IMR-90 (cell line): ENCODE results near the gene ERC2. TPM values are rescaled to one million over a fixed set of nuclear protein-coding genes. Genes with fewer than 3 reads are reported as not detected.

ENCODE experiments used
- ATAC-seq: fragments of 200-7000 bp; cut with Tn5 transposase; 2 replicates; pipeline ENCODE4 v1.9.1; 2020; ENCODE audit warnings: low read depth, mild to moderate bottlenecking, moderate library complexity
- BruUV-seq: library from RNA; stranded (reverse); fragments of 400-500 nt; replicated peaks from 2 replicates; lab custom pipeline; 2021; lab: Mats Ljungman, UMichigan
- CTCF ChIA-PET: fragments of 300-600 bp; formaldehyde crosslinking; extraction: SDS; loops from one replicate; lab custom pipeline; 2021; ENCODE audit warnings: antibody characterized with exemption; lab: Yijun Ruan, JAX
- POLR2A ChIA-PET: fragments of 300-600 bp; sonication (Branson Sonifier 250); formaldehyde crosslinking; loops from one replicate; lab custom pipeline; 2022; ENCODE audit warnings: antibody characterized with exemption; ENCODE audit not compliant: unreplicated experiment; lab: Charles Lee
- DNase-seq: peaks from one replicate; pipeline ENCODE4 v3.0.0; 2013
- H2AFZ ChIP-seq: replicated peaks from 2 replicates; pipeline ENCODE3; 2013; ENCODE audit warnings: low read length, mild to moderate bottlenecking; ENCODE audit not compliant: poor library complexity
- H2AK5ac ChIP-seq: 2 replicates; pipeline ENCODE4 v1.6.1; 2013; ENCODE audit warnings: low read depth, low read length, inconsistent platforms
- H2AK9ac ChIP-seq: replicated peaks from 2 replicates; pipeline ENCODE3; 2013; ENCODE audit warnings: mild to moderate bottlenecking, low read depth, low read length, moderate library complexity; ENCODE audit not compliant: poor library complexity
- H2BK120ac ChIP-seq: 2 replicates; pipeline ENCODE4 v1.6.1; 2013; ENCODE audit warnings: low read depth, low read length, inconsistent platforms
- H2BK15ac ChIP-seq: 3 replicates; pipeline ENCODE4 v1.6.1; 2013; ENCODE audit warnings: low read depth, low read length, inconsistent platforms
- H2BK20ac ChIP-seq: 2 replicates; pipeline ENCODE4 v1.6.1; 2013; ENCODE audit warnings: low read depth, mild to moderate bottlenecking, inconsistent platforms, low read length, moderate library complexity
- H2BK5ac ChIP-seq: 2 replicates; pipeline ENCODE4 v1.6.1; 2013; ENCODE audit warnings: mild to moderate bottlenecking, low read depth, low read length, inconsistent platforms; ENCODE audit not compliant: poor library complexity, severe bottlenecking
- H3K14ac ChIP-seq: replicated peaks from 2 replicates; pipeline ENCODE4 v1.6.1; 2013; ENCODE audit warnings: low read depth, low read length, inconsistent platforms
- H3K18ac ChIP-seq: 2 replicates; pipeline ENCODE4 v1.6.1; 2013; ENCODE audit warnings: low read depth, low read length, control low read depth
- H3K23ac ChIP-seq: 2 replicates; pipeline ENCODE4 v1.6.1; 2013; ENCODE audit warnings: low read depth, low read length, inconsistent platforms
- H3K27ac ChIP-seq: 2 replicates; pipeline ENCODE4 v1.5.1; 2013; ENCODE audit warnings: mild to moderate bottlenecking, control low read depth, low read length; ENCODE audit not compliant: insufficient read depth
- H3K27me3 ChIP-seq: 2 replicates; pipeline ENCODE4 v1.6.1; 2013; ENCODE audit warnings: low read length; ENCODE audit not compliant: control insufficient read depth, insufficient read depth
- H3K36me3 ChIP-seq: 2 replicates; pipeline ENCODE4 v1.6.1; 2013; ENCODE audit warnings: low read length, mixed read lengths; ENCODE audit not compliant: control insufficient read depth, insufficient read depth
- H3K4ac ChIP-seq: 2 replicates; pipeline ENCODE4 v1.6.1; 2013; ENCODE audit warnings: low read depth, low read length, inconsistent platforms
- H3K4me1 ChIP-seq: 2 replicates; pipeline ENCODE4 v1.6.1; 2013; ENCODE audit warnings: low read length, mixed read lengths; ENCODE audit not compliant: control insufficient read depth, insufficient read depth
- H3K4me2 ChIP-seq: 2 replicates; pipeline ENCODE4 v1.6.1; 2013; ENCODE audit warnings: low read depth, mild to moderate bottlenecking, control low read depth, low read length, moderate library complexity
- H3K4me3 ChIP-seq: 2 replicates; pipeline ENCODE4 v1.5.1; 2013; ENCODE audit warnings: low read depth, mild to moderate bottlenecking, control low read depth, low read length, moderate library complexity; ENCODE audit not compliant: insufficient read depth
- H3K56ac ChIP-seq: 2 replicates; pipeline ENCODE4 v1.6.1; 2013; ENCODE audit warnings: low read length, inconsistent platforms; ENCODE audit not compliant: insufficient read depth; ENCODE audit errors: extremely low read depth
- H3K79me1 ChIP-seq, 2 experiments: 2 replicates each; pipeline ENCODE4 v1.6.1; 2013; ENCODE audit warnings: low read length in 2 of 2, inconsistent platforms in 1 of 2, low read depth in 1 of 2
- H3K9ac ChIP-seq: 2 replicates; pipeline ENCODE4 v1.6.1; 2013; ENCODE audit warnings: low read depth, low read length, control low read depth
- H3K9me1 ChIP-seq: 2 replicates; pipeline ENCODE4 v1.6.1; 2013; ENCODE audit warnings: low read length, inconsistent platforms; ENCODE audit not compliant: insufficient read depth
- H3K9me3 ChIP-seq: 2 replicates; pipeline ENCODE4 v1.6.1; 2013; ENCODE audit warnings: low read length; ENCODE audit not compliant: control insufficient read depth, insufficient read depth
- H4K20me1 ChIP-seq: 2 replicates; pipeline ENCODE4 v1.6.1; 2013; ENCODE audit warnings: low read length, inconsistent platforms; ENCODE audit not compliant: insufficient read depth
- H4K5ac ChIP-seq: 2 replicates; pipeline ENCODE4 v1.6.1; 2013; ENCODE audit warnings: mild to moderate bottlenecking, low read depth, low read length, control low read depth
- H4K8ac ChIP-seq, 2 experiments: 2 replicates each; pipeline ENCODE4 v1.6.1; 2013; ENCODE audit warnings: low read depth in 2 of 2, low read length in 2 of 2, control low read depth in 1 of 2, inconsistent platforms in 1 of 2
- H4K91ac ChIP-seq: 2 replicates; pipeline ENCODE4 v1.6.1; 2013; ENCODE audit warnings: low read depth, low read length, inconsistent platforms; ENCODE audit not compliant: insufficient read depth
- BHLHE40 ChIP-seq: fragments of 150-350 bp; IDR thresholded peaks from 2 replicates; pipeline ENCODE4 v1.6.1; 2016; ENCODE audit warnings: mild to moderate bottlenecking, low read depth, low read length
- CEBPB ChIP-seq: IDR thresholded peaks from 2 replicates; pipeline ENCODE4 v1.6.1; 2012; ENCODE audit warnings: low read depth, low read length, improper control_type of control experiment
- CHD1 ChIP-seq: IDR thresholded peaks from 2 replicates; pipeline ENCODE4 v1.6.1; 2012; ENCODE audit warnings: low read depth, low read length, improper control_type of control experiment
- FOS ChIP-seq: fragments of 150-350 bp; IDR thresholded peaks from 2 replicates; pipeline ENCODE4 v1.6.1; 2016; ENCODE audit warnings: low read depth, low read length
- MAFK ChIP-seq: IDR thresholded peaks from 2 replicates; pipeline ENCODE4 v1.6.1; 2012; ENCODE audit warnings: low read depth, low read length, improper control_type of control experiment
- MAZ ChIP-seq: IDR thresholded peaks from 2 replicates; pipeline ENCODE4 v1.6.1; 2012; ENCODE audit warnings: low read depth, mild to moderate bottlenecking, low read length, improper control_type of control experiment, moderate library complexity, borderline replicate concordance
- MXI1 ChIP-seq: IDR thresholded peaks from 2 replicates; pipeline ENCODE4 v1.6.1; 2012; ENCODE audit warnings: low read depth, mild to moderate bottlenecking, low read length, moderate library complexity, borderline replicate concordance
- NFE2L2 ChIP-seq: fragments of 150-350 bp; IDR thresholded peaks from 2 replicates; pipeline ENCODE4 v1.6.1; 2016; ENCODE audit warnings: low read depth, mild to moderate bottlenecking, low read length
- POLR2A ChIP-seq: IDR thresholded peaks from 2 replicates; pipeline ENCODE4 v1.6.1; 2012; ENCODE audit warnings: mild to moderate bottlenecking, low read depth, low read length
- RAD21 ChIP-seq: IDR thresholded peaks from 2 replicates; pipeline ENCODE4 v1.6.1; 2012; ENCODE audit warnings: low read length, improper control_type of control experiment
- RCOR1 ChIP-seq: IDR thresholded peaks from 2 replicates; pipeline ENCODE4 v1.6.1; 2012; ENCODE audit warnings: mild to moderate bottlenecking, low read length, improper control_type of control experiment; ENCODE audit not compliant: insufficient replicate concordance
- RFX5 ChIP-seq: IDR thresholded peaks from 2 replicates; pipeline ENCODE4 v1.8.0; 2012; ENCODE audit warnings: low read depth, mild to moderate bottlenecking, low read length, moderate library complexity
- SMC3 ChIP-seq: fragments of 150-350 bp; IDR thresholded peaks from 2 replicates; pipeline ENCODE4 v1.6.1; 2016; ENCODE audit warnings: low read depth, mild to moderate bottlenecking, antibody characterized with exemption, low read length, moderate library complexity
- dilution Hi-C: fragments of 300-500 bp; cut with HindIII; formaldehyde crosslinking; loops from one replicate; pipeline ENCODE4 v1.14.3; 2018; ENCODE audit warnings: low sequenced_read_pairs; ENCODE audit not compliant: unreplicated experiment
- in situ Hi-C: fragments of 300-500 bp; cut with MboI; formaldehyde crosslinking; loops from 3 replicates; pipeline ENCODE4 v1.14.3; 2019; ENCODE audit warnings: low sequenced_read_pairs, inconsistent platforms, mixed read lengths
- intact Hi-C: fragments of 100-400 bp; cut with micrococcal nuclease; formaldehyde crosslinking; loops from 2 replicates; pipeline ENCODE4 v1.10.0; 2022
- polyA plus RNA-seq, 3 experiments: library from polyadenylated mRNA; depleted of rRNA; stranded (reverse); fragments of >200 nt; gene quantifications; 2 replicates each; pipeline ENCODE4 v1.2.3, GENCODE V29; 2012; ENCODE audit warnings: low replicate concordance in 1 of 3
- total RNA-seq: library from RNA; depleted of rRNA; stranded (reverse); fragments of >200 nt; gene quantifications from 2 replicates; pipeline ENCODE4 v1.2.3, GENCODE V29; 2012
- TF ChIP-seq, protein P1 (sequence below): conservative IDR thresholded peaks from 2 replicates; pipeline ENCODE4 v1.5.1; 2012; ENCODE audit warnings: mild to moderate bottlenecking, low read depth, low read length, improper control_type of control experiment
- TF ChIP-seq, protein P2 (sequence below): fragments of 150-350 bp; IDR thresholded peaks from 2 replicates; pipeline ENCODE4 v1.6.1; 2016; ENCODE audit warnings: low read depth, mild to moderate bottlenecking, low read length, moderate library complexity, borderline replicate concordance
- TF ChIP-seq, protein P3 (sequence below): fragments of 150-350 bp; IDR thresholded peaks from 2 replicates; pipeline ENCODE4 v1.6.1; 2017; ENCODE audit warnings: mild to moderate bottlenecking, antibody characterized with exemption, low read length, low read depth

ERC2 gene
- total and polyA plus RNA-seq, 2 of the 4 experiments (the other 2 are of a cell fraction), result 0.17 to 0.18 TPM

DNA sequence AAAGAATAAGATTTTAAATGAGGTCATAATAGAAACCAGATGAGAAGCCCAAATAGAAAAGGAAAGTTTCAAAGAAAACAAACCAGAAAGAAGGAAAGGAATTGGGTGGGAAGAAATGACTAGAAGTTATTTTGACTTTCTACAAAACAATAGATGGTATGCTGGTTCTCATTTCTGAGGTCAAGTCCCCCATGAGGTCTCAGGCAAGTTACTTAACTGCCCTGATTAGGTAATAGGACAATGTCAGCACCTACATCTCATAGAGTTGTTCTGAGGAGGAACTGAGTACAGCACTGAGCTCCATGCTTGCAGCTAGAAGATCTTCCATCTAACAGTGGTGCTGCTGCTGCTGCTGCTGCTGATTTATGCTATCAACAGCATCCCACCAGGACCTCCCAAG, 185.9 kb downstream of the ERC2 start:
- BruUV-seq, result no TSS peak
- DNase-seq, result no peak

More for the DNA sequence above, 185.9 kb downstream of the ERC2 start:
- POLR2A ChIA-PET, result no interaction called here
- H4K20me1 ChIP-seq, result no peaks in the 10 kb centered on the region
- no peak overlapping the region for H4K5ac ChIP-seq
- no peak overlapping the region for H3K4me3 ChIP-seq
- H3K4ac ChIP-seq, result no peak overlapping the region
- CTCF ChIA-PET, result no interaction called here
- TF ChIP-seq MAZ (no peak), RFX5 (no peak), FOS (no peak), POLR2A (no peak), BHLHE40 (no peak), NFE2L2 (no peak), RCOR1 (no peak), CHD1 (no peak), CEBPB (no peak), RAD21 (no peak), MXI1 (no peak), SMC3 (no peak), MAFK (no peak)
- TF ChIP-seq, protein P1, sequence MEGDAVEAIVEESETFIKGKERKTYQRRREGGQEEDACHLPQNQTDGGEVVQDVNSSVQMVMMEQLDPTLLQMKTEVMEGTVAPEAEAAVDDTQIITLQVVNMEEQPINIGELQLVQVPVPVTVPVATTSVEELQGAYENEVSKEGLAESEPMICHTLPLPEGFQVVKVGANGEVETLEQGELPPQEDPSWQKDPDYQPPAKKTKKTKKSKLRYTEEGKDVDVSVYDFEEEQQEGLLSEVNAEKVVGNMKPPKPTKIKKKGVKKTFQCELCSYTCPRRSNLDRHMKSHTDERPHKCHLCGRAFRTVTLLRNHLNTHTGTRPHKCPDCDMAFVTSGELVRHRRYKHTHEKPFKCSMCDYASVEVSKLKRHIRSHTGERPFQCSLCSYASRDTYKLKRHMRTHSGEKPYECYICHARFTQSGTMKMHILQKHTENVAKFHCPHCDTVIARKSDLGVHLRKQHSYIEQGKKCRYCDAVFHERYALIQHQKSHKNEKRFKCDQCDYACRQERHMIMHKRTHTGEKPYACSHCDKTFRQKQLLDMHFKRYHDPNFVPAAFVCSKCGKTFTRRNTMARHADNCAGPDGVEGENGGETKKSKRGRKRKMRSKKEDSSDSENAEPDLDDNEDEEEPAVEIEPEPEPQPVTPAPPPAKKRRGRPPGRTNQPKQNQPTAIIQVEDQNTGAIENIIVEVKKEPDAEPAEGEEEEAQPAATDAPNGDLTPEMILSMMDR, result no peak
- TF ChIP-seq, protein P2, sequence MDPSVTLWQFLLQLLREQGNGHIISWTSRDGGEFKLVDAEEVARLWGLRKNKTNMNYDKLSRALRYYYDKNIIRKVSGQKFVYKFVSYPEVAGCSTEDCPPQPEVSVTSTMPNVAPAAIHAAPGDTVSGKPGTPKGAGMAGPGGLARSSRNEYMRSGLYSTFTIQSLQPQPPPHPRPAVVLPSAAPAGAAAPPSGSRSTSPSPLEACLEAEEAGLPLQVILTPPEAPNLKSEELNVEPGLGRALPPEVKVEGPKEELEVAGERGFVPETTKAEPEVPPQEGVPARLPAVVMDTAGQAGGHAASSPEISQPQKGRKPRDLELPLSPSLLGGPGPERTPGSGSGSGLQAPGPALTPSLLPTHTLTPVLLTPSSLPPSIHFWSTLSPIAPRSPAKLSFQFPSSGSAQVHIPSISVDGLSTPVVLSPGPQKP, result no peak
- TF ChIP-seq, protein P3, sequence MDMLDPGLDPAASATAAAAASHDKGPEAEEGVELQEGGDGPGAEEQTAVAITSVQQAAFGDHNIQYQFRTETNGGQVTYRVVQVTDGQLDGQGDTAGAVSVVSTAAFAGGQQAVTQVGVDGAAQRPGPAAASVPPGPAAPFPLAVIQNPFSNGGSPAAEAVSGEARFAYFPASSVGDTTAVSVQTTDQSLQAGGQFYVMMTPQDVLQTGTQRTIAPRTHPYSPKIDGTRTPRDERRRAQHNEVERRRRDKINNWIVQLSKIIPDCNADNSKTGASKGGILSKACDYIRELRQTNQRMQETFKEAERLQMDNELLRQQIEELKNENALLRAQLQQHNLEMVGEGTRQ, result no peak
- no peak overlapping the region for H4K8ac ChIP-seq
- H2AFZ ChIP-seq, result no peak overlapping the region
- H3K14ac ChIP-seq, result no peak overlapping the region
- no peak overlapping the region for H2AK5ac ChIP-seq
- no peaks in the 10 kb centered on the region for H3K27me3 ChIP-seq
- H3K36me3 ChIP-seq, result no peaks in the 10 kb centered on the region
- no peak overlapping the region for H3K9ac ChIP-seq
- H3K18ac ChIP-seq, result no peak overlapping the region
- no peak for ATAC-seq
- H2BK15ac ChIP-seq, result no peak overlapping the region
- H3K4me1 ChIP-seq, result no peaks in the 10 kb centered on the region
- H3K79me1 ChIP-seq, result no peaks in the 10 kb centered on the region
- in situ Hi-C loops (no loop called here), intact Hi-C loops (no loop called here), dilution Hi-C loops (no loop called here)
- H2BK120ac ChIP-seq, result no peak overlapping the region
- H2BK20ac ChIP-seq, result no peak overlapping the region
- H3K23ac ChIP-seq, result no peak overlapping the region
- H2AK9ac ChIP-seq, result no peak overlapping the region
- no peak overlapping the region for H4K91ac ChIP-seq
- H3K9me3 ChIP-seq, result no peaks in the 10 kb centered on the region
- no peaks in the 10 kb centered on the region for H3K9me1 ChIP-seq
- no peak overlapping the region for H3K4me2 ChIP-seq
- H3K56ac ChIP-seq, result no peak overlapping the region
- no peak overlapping the region for H2BK5ac ChIP-seq
- no peak overlapping the region for H3K27ac ChIP-seq
